ENCODE results near the gene SPATA3.

Gene SPATA3

GRCh38 chr2:231050018-231050901 is 54.3 kb downstream of the SPATA3 start:
- Histone ChIP-seq H3K9ac (ENCODE audit: low read length) (no peak overlapping the region), H3K36me3 (replicated peaks; ENCODE audit: low read depth, low read length) (no peaks in the 10 kb centered on the region), H2AFZ (ENCODE audit: low read depth, low read length) (no peak overlapping the region), H3K4me1 (ENCODE audit: low read length) (no peaks in the 10 kb centered on the region), H3K9me3 (ENCODE audit: insufficient read depth, low read length) (no peaks in the 10 kb centered on the region), H4K20me1 (ENCODE audit: insufficient read depth, low read length) (no peaks in the 10 kb centered on the region), H3K79me2 (ENCODE audit: low read length) (no peaks in the 10 kb centered on the region), H3K4me3 (ENCODE audit: low read length) (no peak overlapping the region), H3K27ac (ENCODE audit: low read length) (no peak overlapping the region), H3K4me2 (ENCODE audit: low read length) (no peak overlapping the region), H3K27me3 (ENCODE audit: low read depth, low read length) (no peaks in the 10 kb centered on the region)
- TF ChIP-seq EZH2phosphoT487 (IDR thresholded peaks at IDR 0.05; ENCODE audit: low read depth), result no peak

- H3K9me3 ChIP-seq (ENCODE audit: insufficient read depth, low read length), result no peaks in the 10 kb centered on the region
- H3K4me3 ChIP-seq (ENCODE audit: low read length), result no peak overlapping the region
- H4K20me1 ChIP-seq (ENCODE audit: insufficient read depth, low read length), result no peaks in the 10 kb centered on the region
- H3K4me1 ChIP-seq (ENCODE audit: low read length), result no peaks in the 10 kb centered on the region
- no peak for TF ChIP-seq EZH2phosphoT487 (IDR thresholded peaks at IDR 0.05; ENCODE audit: low read depth)
- no peak for TF ChIP-seq CTCF (IDR thresholded peaks at IDR 0.05; ENCODE audit: low read depth, low read length)
- no peaks in the 10 kb centered on the region for H3K79me2 ChIP-seq (ENCODE audit: low read length)
- H3K27ac ChIP-seq (ENCODE audit: low read length), result no peak overlapping the region
- no peaks in the 10 kb centered on the region for H3K27me3 ChIP-seq (ENCODE audit: low read depth, low read length)
- H3K9ac ChIP-seq (ENCODE audit: low read length), result no peak overlapping the region
- H2AFZ ChIP-seq (ENCODE audit: low read depth, low read length), result no peak overlapping the region
- no peaks in the 10 kb centered on the region for H3K36me3 ChIP-seq (replicated peaks; ENCODE audit: low read depth, low read length)
- H3K4me2 ChIP-seq (ENCODE audit: low read length), result no peak overlapping the region
Observed at GRCh38 chr2:231051116-231051515, 55.2 kb downstream of the SPATA3 start.

- Histone ChIP-seq H3K4me2 (ENCODE audit: low read length) (peak overlapping the region; percentile 70), H3K9ac (ENCODE audit: low read length) (peak overlapping the region; percentile 43; the same call in 1 of the 2 replicates), H3K4me3 (ENCODE audit: low read length) (peak overlapping the region; percentile 72), H3K27me3 (ENCODE audit: low read depth, low read length) (no peaks in the 10 kb centered on the region), H4K20me1 (ENCODE audit: insufficient read depth, low read length) (no peaks in the 10 kb centered on the region), H3K36me3 (replicated peaks; ENCODE audit: low read depth, low read length) (no peaks in the 10 kb centered on the region), H3K27ac (ENCODE audit: low read length) (no peak overlapping the region), H3K79me2 (ENCODE audit: low read length) (peaks cover 11% of the 10 kb centered on the region), H3K4me1 (ENCODE audit: low read length) (peaks cover 2% of the 10 kb centered on the region), H3K9me3 (ENCODE audit: insufficient read depth, low read length) (no peaks in the 10 kb centered on the region), H2AFZ (ENCODE audit: low read depth, low read length) (peak overlapping the region; percentile 89; the same call in 1 of the 2 replicates)
- TF ChIP-seq CTCF (IDR thresholded peaks at IDR 0.05; ENCODE audit: low read depth, low read length) (peak; percentile 46), EZH2phosphoT487 (IDR thresholded peaks at IDR 0.05; ENCODE audit: low read depth) (no peak)
Observed at GRCh38 chr2:231052494-231053451, 56.9 kb downstream of the SPATA3 start.

- Histone ChIP-seq H2AFZ (ENCODE audit: low read depth, low read length) (no peak overlapping the region), H3K9ac (ENCODE audit: low read length) (no peak overlapping the region), H3K4me2 (ENCODE audit: low read length) (no peak overlapping the region), H3K4me1 (ENCODE audit: low read length) (peaks cover 11% of the 10 kb centered on the region), H3K4me3 (ENCODE audit: low read length) (no peak overlapping the region), H3K79me2 (ENCODE audit: low read length) (peaks cover 22% of the 10 kb centered on the region), H3K27ac (ENCODE audit: low read length) (no peak overlapping the region), H3K9me3 (ENCODE audit: insufficient read depth, low read length) (no peaks in the 10 kb centered on the region), H3K36me3 (replicated peaks; ENCODE audit: low read depth, low read length) (no peaks in the 10 kb centered on the region), H4K20me1 (ENCODE audit: insufficient read depth, low read length) (no peaks in the 10 kb centered on the region), H3K27me3 (ENCODE audit: low read depth, low read length) (no peaks in the 10 kb centered on the region)
- TF ChIP-seq EZH2phosphoT487 (IDR thresholded peaks at IDR 0.05; ENCODE audit: low read depth) (no peak), CTCF (IDR thresholded peaks at IDR 0.05; ENCODE audit: low read depth, low read length) (no peak)
Observed at GRCh38 chr2:231053846-231054245, 57.9 kb downstream of the SPATA3 start.
